Endothelial cell of umbilical vein (primary cell): ENCODE results near the gene FMNL1. TPM values are rescaled to one million over a fixed set of nuclear protein-coding genes. Genes with fewer than 3 reads are reported as not detected.

Experiments
- BruUV-seq: library from RNA; stranded (reverse); fragments of 400-500 nt; replicated peaks from 2 replicates; lab custom pipeline; 2021; lab: Mats Ljungman, UMichigan
- CTCF ChIA-PET: fragments of 300-600, 350-600 bp; sonication (Branson Sonifier 250); formaldehyde crosslinking; loops from one replicate; lab custom pipeline; 2021; ENCODE audit warnings: antibody characterized with exemption, inconsistent platforms; lab: Charles Lee
- POLR2A ChIA-PET: fragments of 300-600, 350-600 bp; sonication (Branson Sonifier 250); formaldehyde crosslinking; loops from one replicate; lab custom pipeline; 2021; ENCODE audit warnings: antibody characterized with exemption, inconsistent platforms; lab: Charles Lee
- DNase-seq: peaks from one replicate; pipeline ENCODE4 v3.0.0-alpha.2; 2011; ENCODE audit warnings: low read depth, low spot score
- FAIRE-seq: peaks from 2 replicates; lab custom pipeline; 2011; peaks lifted over from hg19 to GRCh38; lab: Jason Lieb, UNC
- H2AFZ ChIP-seq: 2 replicates; pipeline ENCODE4 v1.6.0; 2012; ENCODE audit warnings: low read depth, low read length, control low read depth, inconsistent platforms
- H3K27ac ChIP-seq: 2 replicates; pipeline ENCODE4 v1.5.1; 2011; ENCODE audit warnings: low read depth, mild to moderate bottlenecking, control low read depth, low read length, moderate library complexity; ENCODE audit not compliant: insufficient read depth
- H3K27me3 ChIP-seq, 2 experiments: 2 replicates each; pipeline versions ENCODE4 v1.6.0 to v1.6.1; 2011; ENCODE audit warnings: low read length in 2 of 2, mixed read lengths in 1 of 2; ENCODE audit not compliant: control insufficient read depth in 2 of 2, insufficient read depth in 2 of 2
- H3K36me3 ChIP-seq, 2 experiments: 2 replicates in 1 of 2; 3 replicates in 1 of 2; pipeline ENCODE4 v1.5.1; 2011; ENCODE audit warnings: low read length in 2 of 2, mild to moderate bottlenecking in 1 of 2, moderate library complexity in 1 of 2; ENCODE audit not compliant: control insufficient read depth in 2 of 2, insufficient read depth in 2 of 2; ENCODE audit errors: extremely low read depth in 1 of 2
- H3K4me1 ChIP-seq: 3 replicates; pipeline ENCODE4 v1.5.1; 2011; ENCODE audit warnings: mild to moderate bottlenecking, low read length; ENCODE audit not compliant: control insufficient read depth, insufficient read depth; ENCODE audit errors: extremely low read depth
- H3K4me2 ChIP-seq: 2 replicates; pipeline ENCODE4 v1.6.1; 2011; ENCODE audit warnings: low read length, control low read depth, mixed read lengths; ENCODE audit not compliant: insufficient read depth
- H3K4me3 ChIP-seq, 3 experiments: fragments of 200-600 bp in 1 of 3; sonication (generic), shearing (Covaris generic) in 1 of 3; replicated peaks in 1 of 3; 2 replicates each; pipeline ENCODE4 v1.5.1; 2011 to 2016; ENCODE audit warnings: control low read depth in 3 of 3, low read length in 3 of 3, mild to moderate bottlenecking in 2 of 3, inconsistent platforms in 1 of 3, low read depth in 1 of 3, moderate library complexity in 1 of 3; ENCODE audit not compliant: insufficient read depth in 1 of 3
- H3K79me2 ChIP-seq: 2 replicates; pipeline ENCODE4 v1.6.0; 2012; ENCODE audit warnings: low read length, inconsistent platforms; ENCODE audit not compliant: control insufficient read depth, insufficient read depth
- H3K9ac ChIP-seq: replicated peaks from 2 replicates; pipeline ENCODE3; 2011; ENCODE audit warnings: low read length, control low read depth; ENCODE audit not compliant: insufficient read depth; ENCODE audit errors: extremely low read depth
- H3K9me1 ChIP-seq: replicated peaks from 3 replicates; pipeline ENCODE4 v1.6.0; 2011; ENCODE audit warnings: mild to moderate bottlenecking, low read length; ENCODE audit not compliant: control insufficient read depth, insufficient read depth; ENCODE audit errors: extremely low read depth
- H3K9me3 ChIP-seq: replicated peaks from 2 replicates; pipeline ENCODE4 v1.5.1; 2012; ENCODE audit warnings: low read length, inconsistent platforms; ENCODE audit not compliant: control insufficient read depth, insufficient read depth
- H4K20me1 ChIP-seq: replicated peaks from 2 replicates; pipeline ENCODE3; 2011; ENCODE audit warnings: mild to moderate bottlenecking, low read length; ENCODE audit not compliant: control insufficient read depth, insufficient read depth; ENCODE audit errors: extremely low read depth
- CTCF ChIP-seq, 2 donors: IDR thresholded peaks; 1 replicate in 1 of 2; 2 replicates in 1 of 2; pipeline ENCODE4 v1.5.1; 2011; ENCODE audit warnings: low read length in 2 of 2, mild to moderate bottlenecking in 2 of 2, moderate library complexity in 2 of 2, control low read depth in 1 of 2, inconsistent platforms in 1 of 2, low read depth in 1 of 2; ENCODE audit not compliant: insufficient read depth in 1 of 2; ENCODE audit errors: extremely low read depth in 1 of 2
- EZH2 ChIP-seq: IDR thresholded peaks from 2 replicates; pipeline ENCODE4 v1.6.1; 2012; ENCODE audit warnings: borderline replicate concordance, low read depth, mild to moderate bottlenecking, moderate library complexity, low read length, inconsistent platforms; ENCODE audit not compliant: severe bottlenecking
- FOS ChIP-seq: IDR thresholded peaks from 2 replicates; pipeline ENCODE4 v1.6.1; 2011; ENCODE audit warnings: mild to moderate bottlenecking, low read length, moderate library complexity, borderline replicate concordance; ENCODE audit not compliant: insufficient read depth
- GATA2 ChIP-seq: IDR thresholded peaks from 2 replicates; pipeline ENCODE4 v1.7.0; 2011; ENCODE audit warnings: low read depth, mild to moderate bottlenecking, moderate library complexity, mixed read lengths, low read length; ENCODE audit not compliant: insufficient read length, insufficient read depth
- JUN ChIP-seq: IDR thresholded peaks from 2 replicates; pipeline ENCODE4 v1.6.1; 2011; ENCODE audit warnings: borderline replicate concordance, low read depth; ENCODE audit not compliant: insufficient read length, insufficient read depth
- MAX ChIP-seq: IDR thresholded peaks from 2 replicates; pipeline ENCODE4 v1.6.1; 2011; ENCODE audit not compliant: insufficient read depth, insufficient read length
- MYC ChIP-seq: IDR thresholded peaks from one replicate; pipeline ENCODE4 v1.6.1; 2011; ENCODE audit warnings: mild to moderate bottlenecking, low read depth, low read length
- POLR2A ChIP-seq: IDR thresholded peaks from 2 replicates; pipeline ENCODE4 v1.6.1; 2012; ENCODE audit warnings: low read depth, mild to moderate bottlenecking, control low read depth, low read length
- POLR2AphosphoS5 ChIP-seq: IDR thresholded peaks from 2 replicates; pipeline ENCODE4 v1.6.1; 2012; ENCODE audit warnings: low read depth, mild to moderate bottlenecking, control low read depth, low read length, moderate library complexity; ENCODE audit not compliant: insufficient read depth
- dilution Hi-C: fragments of 300-500 bp; cut with MboI; formaldehyde crosslinking; loops from one replicate; pipeline ENCODE4 v1.15.0; 2019; ENCODE audit warnings: low sequenced_read_pairs; ENCODE audit not compliant: extremely low pct_ligation_motif_present
- intact Hi-C: fragments of 100-400 bp; cut with micrococcal nuclease; formaldehyde crosslinking; loops from one replicate; pipeline ENCODE4 v1.10.0; 2022
- polyA plus RNA-seq, 4 experiments: library from polyadenylated mRNA; depleted of rRNA in 3 of 4; stranded (reverse) in 3 of 4; unstranded in 1 of 4; fragments of >200 nt; gene quantifications; 2 replicates each; pipeline versions ENCODE4 v1.2.1 to v1.2.3, GENCODE V29; 2011 to 2012; ENCODE audit warnings: missing spikeins in 1 of 4
- total RNA-seq: library from RNA; stranded (reverse); gene quantifications from 2 replicates; pipeline ENCODE4 v1.2.3, GENCODE V29; 2021

Gene FMNL1
- total and polyA plus RNA-seq, 2 donors (not counting 3 experiments of a cell fraction or from before 2014, with no cell fraction given): 0.95 to 1.6 TPM

- DNase-seq (no peak), FAIRE-seq (no peak)
- BruUV-seq: no TSS peak
- Histone ChIP-seq H2AFZ (no peak overlapping the region), H4K20me1 (no peaks in the 10 kb centered on the region), H3K9me1 (no peaks in the 10 kb centered on the region), H3K4me2 (no peak overlapping the region), H3K4me3 (no peak overlapping the region), H3K36me3 (peaks cover 4 to 30% of the 10 kb centered on the region in 2 experiments), H3K9ac (no peak overlapping the region), H3K4me1 (peaks cover 27% of the 10 kb centered on the region), H3K79me2 (peaks cover 25% of the 10 kb centered on the region), H3K9me3 (no peaks in the 10 kb centered on the region), H3K27me3 (no peaks in the 10 kb centered on the region), H3K27ac (no peak overlapping the region)
- intact Hi-C loops (no loop called here), dilution Hi-C loops (no loop called here)
- TF ChIP-seq GATA2: no peak
- TF ChIP-seq FOS: no peak
- no peak for TF ChIP-seq MYC
- TF ChIP-seq CTCF (IDR thresholded peaks at IDR 0.05; ENCODE audit: extremely low read depth in 1 of 2, insufficient read depth in 1 of 2, low read depth in 1 of 2, low read length in 2 of 2): no peak
- TF ChIP-seq EZH2: no peak
- no peak for TF ChIP-seq MAX
- TF ChIP-seq JUN: no peak
- TF ChIP-seq POLR2A: no peak
- no peak for TF ChIP-seq POLR2AphosphoS5
- ChIA-PET CTCF (interaction anchor here (1.0 kb wide), 1 partner anchor 27 kb away, joined by 3 read pairs; the partner anchor contains the start of gene MAP3K14), POLR2A (no interaction called here)
These were observed 68.6 kb downstream of the FMNL1 start for GRCh38 chr17:45290269-45290765.
